ENCODE data around the gene FNDC3B. TPM values are rescaled to one million over a fixed set of nuclear protein-coding genes. Genes with fewer than 3 reads are reported as not detected.

FNDC3B gene
- total RNA-seq, 1 donor from 2014 or later, result 153 TPM

- H3K27me3 ChIP-seq (ENCODE audit: low read depth), result no peaks in the 10 kb centered on the region
- no peak for DNase-seq
- H3K27ac ChIP-seq, result no peak overlapping the region
- H3K36me3 ChIP-seq, result peaks cover 18% of the 10 kb centered on the region
- no peak overlapping the region for H3K4me3 ChIP-seq
- H3K4me1 ChIP-seq, result peaks cover 11% of the 10 kb centered on the region
- intact Hi-C loops (cut with DNase I), result no loop called here
- H3K9me3 ChIP-seq, result no peaks in the 10 kb centered on the region
- no peak for ATAC-seq
- no peak for TF ChIP-seq CTCF (IDR thresholded peaks at IDR 0.05)
Observed at GRCh38 chr3:172270557-172271166, 231.3 kb downstream of the FNDC3B start.

GRCh38 chr3:172271386-172271976, 232.1 kb downstream of the FNDC3B start:
- H3K36me3 ChIP-seq, result peaks cover 16% of the 10 kb centered on the region
- intact Hi-C loops (cut with DNase I), result no loop called here
- ATAC-seq (no peak), DNase-seq (no peak)
- H3K4me3 ChIP-seq, result no peak overlapping the region
- H3K27me3 ChIP-seq (ENCODE audit: low read depth), result no peaks in the 10 kb centered on the region
- no peak for TF ChIP-seq CTCF (IDR thresholded peaks at IDR 0.05)
- H3K9me3 ChIP-seq, result no peaks in the 10 kb centered on the region
- no peak overlapping the region for H3K27ac ChIP-seq
- H3K4me1 ChIP-seq, result peaks cover 14% of the 10 kb centered on the region

GRCh38 chr3:172272698-172273097, 233.3 kb downstream of the FNDC3B start:
- peaks cover 14% of the 10 kb centered on the region for H3K4me1 ChIP-seq
- no peak overlapping the region for H3K27ac ChIP-seq
- H3K27me3 ChIP-seq (ENCODE audit: low read depth), result no peaks in the 10 kb centered on the region
- no peaks in the 10 kb centered on the region for H3K9me3 ChIP-seq
- no peak for TF ChIP-seq CTCF (IDR thresholded peaks at IDR 0.05)
- H3K36me3 ChIP-seq, result peaks cover 7% of the 10 kb centered on the region
- intact Hi-C loops (cut with DNase I), result no loop called here
- ATAC-seq, result no peak
- DNase-seq, result no peak
- no peak overlapping the region for H3K4me3 ChIP-seq

- H3K36me3 ChIP-seq, result peaks cover 7% of the 10 kb centered on the region
- peaks cover 21% of the 10 kb centered on the region for H3K4me1 ChIP-seq
- intact Hi-C loops (cut with DNase I), result no loop called here
- no peak for ATAC-seq
- H3K27me3 ChIP-seq (ENCODE audit: low read depth), result no peaks in the 10 kb centered on the region
- no peak for TF ChIP-seq CTCF (IDR thresholded peaks at IDR 0.05)
- no peak overlapping the region for H3K27ac ChIP-seq
- no peaks in the 10 kb centered on the region for H3K9me3 ChIP-seq
- no peak overlapping the region for H3K4me3 ChIP-seq
- DNase-seq, result no peak
Observed at GRCh38 chr3:172273378-172273777, 234.0 kb downstream of the FNDC3B start.

- Histone ChIP-seq H3K27me3 (ENCODE audit: low read depth) (no peaks in the 10 kb centered on the region), H3K27ac (no peak overlapping the region), H3K4me3 (no peak overlapping the region), H3K9me3 (no peaks in the 10 kb centered on the region), H3K4me1 (peaks cover 36% of the 10 kb centered on the region), H3K36me3 (peaks cover 6% of the 10 kb centered on the region)
- ATAC-seq (no peak), DNase-seq (no peak)
- TF ChIP-seq CTCF (IDR thresholded peaks at IDR 0.05), result no peak
- intact Hi-C loops (cut with DNase I), result no loop called here
Observed at GRCh38 chr3:172274906-172275305, 235.5 kb downstream of the FNDC3B start.
